GDM1 (cell line): ENCODE data around the gene SEC11A.
"Not testable (repeated sequence)": the region's sequence is repeated elsewhere in the genome, so short reads cannot be mapped to it uniquely, and the experiment has no call there.

Source experiments
- DNase-seq: peaks from one replicate; lab custom pipeline; 2025; lab: John Stamatoyannopoulos, UW

The SEC11A gene

GRCh38 chr15:84681831-84682230 lies 34.1 kb downstream of the SEC11A start:
- DNase-seq, result no peak

DNA sequence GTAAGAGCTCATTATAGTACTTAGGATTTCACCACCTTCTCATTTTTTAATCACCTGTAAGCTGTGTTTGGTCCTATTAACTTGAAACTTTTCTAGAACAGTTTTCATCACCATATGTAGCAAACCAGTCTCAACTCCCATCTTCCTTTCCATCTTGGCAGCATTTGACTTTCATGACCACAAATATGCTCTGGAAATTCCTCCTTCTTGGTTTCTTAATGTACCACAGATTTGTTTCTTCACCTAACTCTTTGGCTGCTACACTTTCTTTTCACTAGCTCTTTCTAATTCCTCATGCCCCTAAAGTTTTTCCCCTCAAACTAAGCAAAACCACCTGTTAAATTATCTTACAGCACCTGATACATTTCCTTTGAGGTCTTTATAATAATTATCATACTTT lies 44.7 kb downstream of the SEC11A start:
- no peak for DNase-seq

DNA sequence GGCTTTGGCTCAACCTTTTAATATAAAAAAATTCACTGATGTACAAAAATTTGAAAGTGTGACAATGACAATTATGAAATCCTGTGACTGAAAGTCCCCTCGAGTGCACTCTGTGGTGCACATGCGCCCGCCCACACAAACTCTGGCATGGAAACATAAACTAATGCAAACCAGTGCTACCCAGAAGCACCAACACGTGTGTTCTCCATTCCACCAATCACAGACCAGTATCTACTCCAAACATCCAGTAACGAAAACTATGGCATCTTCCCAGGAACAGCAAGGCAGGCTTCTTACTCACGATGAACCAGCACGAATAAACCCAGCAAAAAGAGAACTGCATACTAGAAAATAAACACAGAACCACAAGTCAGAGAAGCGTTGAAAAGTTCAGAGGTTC lies 46.2 kb downstream of the SEC11A start:
- no peak for DNase-seq

DNA sequence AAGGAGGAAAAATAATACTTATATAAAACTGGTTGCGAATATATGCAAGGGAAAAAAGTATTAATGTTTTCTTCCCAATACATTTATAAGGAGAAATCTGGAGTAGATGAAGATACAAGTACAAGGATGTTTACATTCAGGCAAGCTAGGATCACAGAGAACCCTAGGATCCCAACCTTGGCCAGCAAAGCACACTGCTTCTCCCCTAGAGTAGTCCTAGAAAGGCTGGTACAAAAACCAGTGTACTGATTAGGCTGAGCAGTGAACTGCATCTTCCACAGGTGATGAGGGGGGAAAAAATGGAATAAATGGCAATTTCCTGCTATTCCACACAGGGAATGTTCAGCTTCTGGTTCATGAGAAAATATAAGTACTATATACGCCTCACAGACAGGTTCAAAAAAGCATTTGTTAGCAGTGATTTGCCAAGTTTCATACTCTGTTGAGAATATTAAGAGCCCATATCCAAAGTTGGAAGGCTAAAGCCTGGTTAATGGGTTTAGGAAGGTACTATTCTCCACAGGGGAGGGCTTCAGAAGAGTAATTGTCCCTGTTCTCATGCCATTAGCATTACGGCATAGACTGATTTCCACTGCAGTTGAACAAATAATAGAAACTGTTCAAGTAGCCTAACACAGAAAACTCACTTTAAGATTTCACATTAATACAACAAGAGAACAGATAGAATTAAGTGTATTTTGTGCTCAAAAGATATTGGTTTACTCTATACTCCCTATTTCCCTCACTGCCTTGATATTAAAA lies 47.5 kb downstream of the SEC11A start:
- no peak for DNase-seq

DNA sequence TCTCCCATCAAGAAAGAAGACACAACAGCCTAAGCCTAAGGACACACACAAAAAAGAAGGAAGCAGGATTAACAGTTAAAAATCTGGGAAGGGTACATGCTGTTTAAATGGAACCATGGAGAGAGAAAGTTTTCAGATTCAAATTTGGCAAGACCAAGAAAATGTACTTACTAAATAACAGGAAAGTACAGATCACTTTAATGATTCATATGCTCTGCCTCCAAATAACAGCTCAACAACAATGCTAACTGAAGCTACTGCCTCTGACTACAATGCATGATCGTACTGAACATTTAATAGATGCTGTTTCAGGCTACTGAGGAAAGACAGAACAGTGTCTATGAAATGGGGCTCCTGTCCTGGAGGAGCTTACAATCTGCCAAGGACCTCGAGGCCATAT lies 49.6 kb downstream of the SEC11A start:
- DNase-seq, result no peak

DNA sequence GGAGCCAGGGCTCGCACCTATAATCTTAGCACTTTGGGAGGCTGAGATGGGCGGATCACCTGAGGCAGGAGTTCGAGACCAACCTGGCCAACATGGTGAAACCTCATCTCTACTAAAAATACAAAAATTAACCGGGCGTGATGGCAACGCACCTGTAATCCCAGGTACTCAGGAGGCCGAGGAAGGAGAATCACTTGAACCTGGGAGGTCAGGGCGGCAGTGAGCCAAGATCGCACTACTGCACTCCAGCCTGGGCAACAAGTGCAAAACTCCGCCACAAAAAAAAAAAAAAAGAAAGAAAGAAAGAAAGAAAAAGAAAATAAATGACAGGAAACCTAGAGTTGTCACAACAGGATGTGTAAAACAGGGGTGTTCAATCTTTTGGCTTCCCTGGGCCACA lies 54.9 kb downstream of the SEC11A start:
- DNase-seq, result no peak

DNA sequence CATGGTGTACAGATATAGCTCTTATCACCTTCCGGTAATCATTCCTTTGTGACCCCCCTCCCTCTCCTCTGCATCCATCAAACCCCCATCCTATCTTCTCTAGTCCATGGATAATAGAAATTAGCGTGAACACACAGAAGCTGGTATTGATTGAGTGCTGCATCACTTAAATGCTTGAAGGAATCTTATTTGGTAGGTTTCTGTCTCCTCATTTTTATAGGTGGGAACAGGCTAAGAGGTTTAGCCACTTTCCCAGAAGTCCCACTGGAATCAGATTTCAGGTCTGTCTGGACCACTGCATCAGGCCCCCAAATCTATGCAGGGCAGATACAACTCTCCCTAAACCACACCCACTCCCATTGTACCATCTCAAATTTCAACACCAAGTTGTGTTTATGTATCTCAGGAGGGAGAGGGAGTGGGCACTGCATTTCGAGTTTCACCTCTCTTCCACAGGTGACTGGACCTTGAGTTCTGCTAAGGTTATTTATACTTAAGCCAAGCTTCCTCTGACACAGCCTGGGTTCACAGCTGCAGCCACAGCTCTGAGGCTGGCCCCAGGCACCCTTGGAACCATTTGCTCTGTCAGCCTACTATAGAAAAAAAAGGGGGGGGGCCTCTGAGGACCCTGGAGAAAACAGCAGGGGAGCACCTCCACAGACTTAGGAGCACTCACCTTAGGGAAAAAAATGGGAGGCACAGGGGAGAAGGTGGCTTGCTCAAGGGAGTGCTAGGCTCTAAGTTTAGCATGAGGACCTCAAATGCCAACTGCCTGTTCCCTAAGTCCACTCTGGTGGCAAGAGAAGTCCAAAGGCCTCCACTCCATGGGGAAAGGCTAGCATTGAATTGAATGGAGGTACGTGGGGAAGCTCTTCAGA lies 55.8 kb downstream of the SEC11A start:
- DNase-seq, result no peak

DNA sequence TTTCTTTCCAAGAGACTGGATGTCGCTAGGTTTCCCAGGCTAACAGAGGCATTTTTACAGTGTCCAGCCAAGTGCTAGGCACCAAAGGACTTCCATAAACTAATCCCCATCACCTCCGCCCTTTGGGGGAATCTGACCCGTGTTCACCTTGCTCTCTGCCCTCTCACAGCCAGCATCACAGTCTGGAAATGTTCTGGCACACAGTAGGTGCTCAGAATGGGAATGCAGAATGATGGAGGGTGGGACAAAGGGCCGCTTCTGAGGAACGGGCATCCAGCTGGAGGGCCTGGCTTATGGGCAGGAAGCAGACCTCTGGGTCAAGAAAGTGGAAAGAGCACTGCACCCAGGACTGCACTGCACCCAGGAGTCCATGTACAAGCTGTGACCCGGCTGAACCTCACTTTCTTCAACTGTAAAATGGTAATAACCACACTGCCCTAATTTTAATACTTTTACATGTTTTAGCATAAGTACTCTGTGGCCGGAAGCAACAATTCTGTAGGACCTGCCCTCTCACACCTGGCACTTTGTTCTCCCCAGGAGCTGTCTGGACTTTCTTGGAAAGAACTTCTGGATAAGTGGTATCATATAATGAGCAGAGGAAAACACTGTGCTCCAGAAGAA lies 57.0 kb downstream of the SEC11A start:
- no peak for DNase-seq

DNA sequence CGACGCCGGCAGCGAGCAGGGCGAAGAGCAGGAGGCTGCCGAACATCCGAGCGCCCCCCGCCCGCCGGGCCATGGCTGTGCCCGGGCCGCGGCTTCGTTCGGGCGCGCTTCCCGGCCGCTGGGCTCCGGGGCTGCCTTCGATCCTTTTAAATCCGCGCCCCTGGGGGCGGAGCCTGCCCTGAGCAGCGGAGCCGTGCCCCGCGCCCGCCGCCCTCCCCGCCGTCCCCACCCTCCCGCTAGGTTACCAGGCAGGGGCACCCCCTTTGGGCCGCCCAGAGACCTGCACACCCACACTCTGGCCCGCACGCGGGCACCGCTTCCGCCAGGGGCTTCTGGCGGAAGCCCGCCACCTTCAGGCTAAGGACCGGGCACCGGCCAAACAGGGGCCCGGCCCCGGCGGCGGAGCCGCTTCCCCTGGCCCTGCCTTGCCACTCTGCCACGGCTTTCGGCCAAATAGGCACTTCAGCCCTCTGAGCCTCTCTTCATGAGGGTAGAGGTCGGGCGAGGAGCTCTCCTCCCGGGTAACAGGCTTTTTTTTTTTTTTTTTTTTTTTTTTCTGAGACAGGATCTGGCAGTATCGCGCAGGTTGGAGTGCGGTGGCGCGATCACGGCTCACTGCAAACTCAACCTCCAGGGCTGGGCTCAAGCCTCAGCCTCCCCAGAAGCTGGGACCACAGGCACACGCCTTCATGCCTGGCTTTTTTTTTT lies 57.7 kb downstream of the SEC11A start, which contains the start of gene NMB:
Gene NMB (minus strand): TSS at position 120 of the 708 bp plus-strand sequence. CDS start 47 bp downstream, at position 73.
- peak; percentile 72 for DNase-seq

- DNase-seq, result no peak
These were observed 58.2 kb downstream of the SEC11A start for GRCh38 chr15:84657748-84658079.

GRCh38 chr15:84656972-84657371 lies 59.0 kb downstream of the SEC11A start:
- DNase-seq, result no peak

GRCh38 chr15:84654689-84655453 lies 61.1 kb downstream of the SEC11A start:
- peak; percentile 69 for DNase-seq

DNA sequence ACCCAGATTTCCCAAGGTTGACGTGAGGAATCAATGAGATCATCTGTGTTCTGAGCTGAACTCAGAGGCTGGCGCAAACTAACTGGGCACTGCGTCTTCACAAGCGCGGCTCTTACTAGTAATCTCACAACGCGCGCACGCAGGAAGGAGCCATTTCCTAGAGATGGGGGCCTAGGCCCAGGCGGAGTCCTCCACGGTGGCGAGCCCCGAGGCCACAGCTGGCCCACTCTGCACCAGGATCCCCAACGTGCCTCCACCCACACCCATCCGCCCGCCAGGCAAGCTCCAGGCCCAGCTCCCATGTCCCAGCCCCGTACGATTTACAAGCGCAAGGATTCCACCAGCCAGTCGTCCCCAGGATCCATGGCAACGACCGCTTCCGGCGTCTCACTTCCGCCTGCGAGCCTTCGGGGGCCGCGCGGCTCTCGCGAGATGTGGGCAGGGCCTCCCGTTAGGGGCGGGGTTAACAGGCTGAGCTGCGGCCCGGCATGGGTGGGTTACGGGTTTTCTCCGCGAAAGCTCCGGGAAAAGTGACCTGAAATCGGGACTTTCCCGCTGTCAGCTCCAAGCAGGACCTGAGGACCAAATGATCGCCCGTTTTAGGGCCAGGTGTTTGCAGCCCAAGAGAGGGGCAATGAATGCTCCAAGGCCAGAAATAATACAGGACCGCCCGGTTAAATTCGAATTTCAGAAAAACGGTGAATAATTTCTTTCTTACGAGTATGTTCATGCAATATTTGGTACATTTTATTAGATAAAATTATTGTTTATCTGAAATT lies 61.8 kb downstream of the SEC11A start, which contains the start of gene WDR73:
Gene WDR73 (minus strand): TSS at position 374 of the 779 bp plus-strand sequence. CDS start 9 bp downstream, at position 365.
- DNase-seq, result peak; percentile 90

- no peak for DNase-seq
These were observed 62.4 kb downstream of the SEC11A start for GRCh38 chr15:84653584-84653909.

DNA sequence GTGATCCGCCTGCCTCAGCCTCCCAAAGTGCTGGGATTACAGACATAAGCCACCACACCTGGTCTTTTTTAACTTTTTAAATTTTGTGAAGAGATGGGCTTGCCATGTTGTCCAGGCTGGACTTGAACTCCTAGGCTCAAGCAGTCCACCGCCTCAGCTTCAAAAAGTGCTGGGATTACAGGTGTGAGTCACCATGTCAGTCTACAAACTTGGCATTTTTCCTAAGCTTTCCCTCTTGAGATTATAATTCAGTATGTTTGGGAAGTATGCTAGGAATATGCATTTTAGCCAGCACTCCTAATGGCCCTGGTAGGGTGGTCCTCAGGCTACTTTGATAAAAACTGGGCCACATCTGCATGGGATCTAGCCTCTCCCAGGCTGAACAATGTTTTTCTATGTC lies 66.2 kb downstream of the SEC11A start:
- DNase-seq, result no peak

- no peak for DNase-seq
These were observed 67.4 kb downstream of the SEC11A start for GRCh38 chr15:84648539-84648938.

- no peak for DNase-seq
These were observed 68.2 kb downstream of the SEC11A start for GRCh38 chr15:84647726-84648125.

- no peak for DNase-seq
These were observed 69.9 kb downstream of the SEC11A start for GRCh38 chr15:84645997-84646396.

DNA sequence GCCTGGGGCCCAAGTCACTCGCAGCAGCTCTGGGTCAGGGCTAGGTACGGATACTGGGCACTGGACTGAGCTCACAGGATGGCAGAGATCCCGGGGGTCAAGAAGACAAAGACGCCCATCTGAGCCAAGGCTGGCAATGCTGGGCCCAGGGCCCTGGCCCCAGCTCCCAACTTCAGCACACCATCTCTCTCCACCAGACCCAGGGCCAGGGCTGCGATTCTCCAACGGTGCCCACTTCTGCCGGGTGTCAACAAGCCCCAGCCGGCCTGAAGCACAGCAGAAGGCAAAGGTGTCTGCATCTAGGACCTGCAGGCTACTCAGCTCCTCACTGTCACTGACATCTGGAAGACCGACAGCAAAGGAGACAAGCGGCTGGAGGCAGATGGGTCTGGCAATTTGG lies 70.4 kb downstream of the SEC11A start:
- no peak for DNase-seq

GRCh38 chr15:84643838-84644237 lies 72.1 kb downstream of the SEC11A start:
- DNase-seq, result no peak

DNA sequence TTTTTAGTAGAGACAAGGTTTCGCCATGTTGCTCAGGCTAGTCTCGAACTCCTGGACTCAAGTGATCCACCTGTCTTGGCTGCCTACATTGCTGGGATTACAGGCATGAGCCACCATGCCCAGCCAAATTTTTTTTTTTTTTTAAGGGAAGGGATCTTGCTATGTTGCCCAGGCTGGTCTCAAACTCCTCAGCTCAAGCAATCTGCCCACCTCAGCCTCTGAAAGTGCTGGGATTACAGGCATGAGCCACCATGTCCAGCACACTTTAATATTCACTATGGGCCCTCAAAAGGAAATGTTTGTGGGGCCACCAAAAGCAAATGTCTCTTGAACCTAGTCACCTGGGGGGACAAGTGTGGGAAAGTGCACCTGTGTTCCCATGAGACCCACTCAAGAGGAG lies 73.3 kb downstream of the SEC11A start:
- not testable (repeated sequence) for DNase-seq
